Body of pancreas (tissue), 4 donors: ENCODE measurements around the gene ARSG. TPM values are rescaled to one million over a fixed set of nuclear protein-coding genes. Genes with fewer than 3 reads are reported as not detected.
A peak's percentile ranks its signal among the peaks of the same experiment; 100 is the strongest.

Experiments used
- ATAC-seq: fragments of 150-250 bp; one replicate; pipeline ENCODE4 v1.9.1; 2016
- DNase-seq, 4 donors: peaks; one replicate each; pipeline ENCODE4 v3.0.0-alpha.2; 2019
- H3K27ac ChIP-seq, 4 donors: fragments of 200-600 bp; sonication (generic); 1 replicate in 3 of 4; 2 replicates in 1 of 4; pipeline versions ENCODE4 v1.5.1 to v1.6.1; 2016 to 2019; ENCODE audit warnings: mild to moderate bottlenecking in 1 of 4, mixed read lengths in 1 of 4, moderate library complexity in 1 of 4
- H3K27me3 ChIP-seq, 2 donors: fragments of 200-600 bp; sonication (generic); one replicate each; pipeline ENCODE4 v1.6.0; 2016; ENCODE audit warnings: mild to moderate bottlenecking in 1 of 2
- H3K36me3 ChIP-seq, 2 donors: fragments of 200-600 bp; sonication (generic); replicated peaks in 1 of 2; 2 replicates each; pipeline ENCODE4 v1.5.1; 2016; ENCODE audit warnings: low read depth in 2 of 2; ENCODE audit not compliant: insufficient read depth in 1 of 2
- H3K4me1 ChIP-seq: fragments of 200-600 bp; sonication (generic); one replicate; pipeline ENCODE4 v1.6.0; 2016
- H3K4me3 ChIP-seq, 2 donors: fragments of 200-600 bp; sonication (generic); 1 replicate in 1 of 2; 2 replicates in 1 of 2; pipeline ENCODE4 v1.5.1; 2016 to 2019
- H3K9me3 ChIP-seq, 3 donors: fragments of 200-600 bp; sonication (generic); 1 replicate in 2 of 3; 2 replicates in 1 of 3; pipeline ENCODE4 v1.5.1; 2016
- CTCF ChIP-seq, 7 experiments: fragments of 450-650 bp in 4 of 7; fragments of 200-600 bp in 3 of 7; sonication (generic) in 3 of 7; IDR thresholded peaks; one replicate each; pipeline ENCODE4 v1.5.1; 2016 to 2019; ENCODE audit warnings: antibody characterized with exemption in 7 of 7
- POLR2A ChIP-seq, 3 donors: fragments of 450-650 bp; IDR thresholded peaks; one replicate each; pipeline ENCODE4 v1.6.1; 2016; ENCODE audit warnings: antibody characterized with exemption in 3 of 3, mild to moderate bottlenecking in 2 of 3
- WGBS, 2 donors: methylation state at CpG; one replicate each; pipeline ENCODE4 v1.1.5; 2017; 5-methylcytosine and 5-hydroxymethylcytosine counted together
- intact Hi-C: fragments of 100-400 bp; cut with DNase I; formaldehyde crosslinking; loops from one replicate; pipeline ENCODE4 v1.15.1; 2023
- total RNA-seq, 2 donors: library from RNA; depleted of rRNA; stranded (reverse); fragments of >200 nt; gene quantifications; one replicate each; pipeline ENCODE4 v1.1.0, GENCODE V29; 2016

ARSG gene
- total RNA-seq, 2 donors from 2014 or later: 0.52 to 1.6 TPM

GRCh38 chr17:68398691-68399637, 107.7 kb downstream of the ARSG start:
- peak; percentile 78 for ATAC-seq

GRCh38 chr17:68399638-68400403, 108.5 kb downstream of the ARSG start:
- intact Hi-C loops: loop anchor here (10.0 kb wide), 1 partner anchor 135 kb away; no protein-coding TSS in a partner anchor
- ATAC-seq: no peak
- H3K27me3 ChIP-seq: no peaks in the 10 kb centered on the region
- H3K4me3 ChIP-seq: no peak overlapping the region
- no peak for DNase-seq
- TF ChIP-seq CTCF (IDR thresholded peaks at IDR 0.05) (no peak), POLR2A (IDR thresholded peaks at IDR 0.05) (no peak)
- no peaks in the 10 kb centered on the region for H3K9me3 ChIP-seq
- H3K36me3 ChIP-seq: no peaks in the 10 kb centered on the region
- H3K4me1 ChIP-seq: no peaks in the 10 kb centered on the region
- no peak overlapping the region for H3K27ac ChIP-seq
- WGBS, 2 donors: 56 to 61% methylated on average over 19 of the region's 19 CpGs

More at GRCh38 chr17:68398691-68399637, 107.7 kb downstream of the ARSG start:
- Histone ChIP-seq H3K27me3 (no peaks in the 10 kb centered on the region), H3K4me3 (no peak overlapping the region), H3K4me1 (no peaks in the 10 kb centered on the region), H3K27ac (no peak overlapping the region), H3K36me3 (no peaks in the 10 kb centered on the region), H3K9me3 (no peaks in the 10 kb centered on the region)
- DNase-seq: peak; percentile 58 to 69 (median 64)
- intact Hi-C loops: loop anchor here (10.0 kb wide), 1 partner anchor 134 kb away; no protein-coding TSS in a partner anchor
- 15 to 16% methylated on average over 11 of the region's 11 CpGs for WGBS, 2 donors
- TF ChIP-seq POLR2A (IDR thresholded peaks at IDR 0.05) (no peak), CTCF (IDR thresholded peaks at IDR 0.05) (peak; percentile 45 to 86 (median 70))

- H3K4me1 ChIP-seq: no peaks in the 10 kb centered on the region
- intact Hi-C loops: no loop called here
- no peak overlapping the region for H3K4me3 ChIP-seq
- H3K9me3 ChIP-seq: no peaks in the 10 kb centered on the region
- WGBS, 2 donors: 60 to 75% methylated on average over 1 to 4 of the region's 4 CpGs
- DNase-seq (no peak), ATAC-seq (no peak)
- no peak for TF ChIP-seq CTCF (IDR thresholded peaks at IDR 0.05)
- no peak for TF ChIP-seq POLR2A (IDR thresholded peaks at IDR 0.05)
- no peak overlapping the region for H3K27ac ChIP-seq
- H3K27me3 ChIP-seq: no peaks in the 10 kb centered on the region
- H3K36me3 ChIP-seq: no peaks in the 10 kb centered on the region
Measured at GRCh38 chr17:68400404-68400735, 109.1 kb downstream of the ARSG start.

GRCh38 chr17:68401288-68401687, 110.0 kb downstream of the ARSG start:
- Histone ChIP-seq H3K36me3 (no peaks in the 10 kb centered on the region), H3K9me3 (no peaks in the 10 kb centered on the region), H3K4me3 (no peak overlapping the region), H3K27ac (no peak overlapping the region), H3K4me1 (no peaks in the 10 kb centered on the region), H3K27me3 (no peaks in the 10 kb centered on the region)
- DNase-seq (no peak), ATAC-seq (no peak)
- WGBS, 2 donors: 61 to 73% methylated on average over 2 to 7 of the region's 7 CpGs
- intact Hi-C loops: no loop called here
- TF ChIP-seq CTCF (IDR thresholded peaks at IDR 0.05) (no peak), POLR2A (IDR thresholded peaks at IDR 0.05) (no peak)
